Activated B cell treated with CpG ODN at 0.5 μM for 24 hours (primary cell): Measurements from ENCODE around the gene B4GALNT3. TPM values are rescaled to one million over a fixed set of nuclear protein-coding genes. Genes with fewer than 3 reads are reported as not detected.

ENCODE experiments used
- ATAC-seq: fragments of 200-7000 bp; cut with Tn5 transposase; one replicate; pipeline ENCODE4 v1.10.0; 2021; ENCODE audit warnings: low read depth, mild to moderate bottlenecking, moderate library complexity
- CTCF ChIA-PET: fragments of 350-600 bp; sonication (Branson Sonifier 250); formaldehyde crosslinking; loops from one replicate; lab custom pipeline; 2021; ENCODE audit warnings: antibody characterized with exemption; lab: Charles Lee
- POLR2A ChIA-PET: fragments of 350-600 bp; sonication (Branson Sonifier 250); formaldehyde crosslinking; loops from one replicate; lab custom pipeline; 2021; ENCODE audit warnings: antibody characterized with exemption; lab: Charles Lee
- DNase-seq: peaks from one replicate; pipeline ENCODE4 v3.0.0; 2022
- H3K27ac Mint-ChIP-seq: one replicate; pipeline ENCODE4 v1.8.0; 2020; ENCODE audit warnings: mixed read lengths
- H3K27me3 Mint-ChIP-seq: one replicate; pipeline ENCODE4 v1.8.0; 2021; ENCODE audit warnings: mixed read lengths
- H3K36me3 Mint-ChIP-seq: one replicate; pipeline ENCODE4 v1.8.0; 2021; ENCODE audit warnings: low read depth, mixed read lengths
- H3K4me1 Mint-ChIP-seq: one replicate; pipeline ENCODE4 v1.8.0; 2021; ENCODE audit warnings: mixed read lengths
- H3K4me3 Mint-ChIP-seq: one replicate; pipeline ENCODE4 v1.8.0; 2020; ENCODE audit warnings: mild to moderate bottlenecking, mixed read lengths
- H3K9me3 Mint-ChIP-seq: one replicate; pipeline ENCODE4 v1.8.0; 2020; ENCODE audit warnings: mixed read lengths
- intact Hi-C: fragments of 100-400 bp; cut with micrococcal nuclease; formaldehyde crosslinking; loops from one replicate; pipeline ENCODE4 v1.15.1; 2024
- total RNA-seq: library from RNA; stranded (reverse); gene quantifications from 2 replicates; pipeline ENCODE4 v1.2.3, GENCODE V29; 2022
- TF ChIP-seq, protein P1 (sequence below): fragments of 200-600 bp; IDR thresholded peaks from one replicate; pipeline ENCODE4 v1.8.0; 2022; ENCODE audit warnings: antibody characterized with exemption, mild to moderate bottlenecking

B4GALNT3 gene
- total RNA-seq, 1 donor from 2014 or later = not detected

DNA sequence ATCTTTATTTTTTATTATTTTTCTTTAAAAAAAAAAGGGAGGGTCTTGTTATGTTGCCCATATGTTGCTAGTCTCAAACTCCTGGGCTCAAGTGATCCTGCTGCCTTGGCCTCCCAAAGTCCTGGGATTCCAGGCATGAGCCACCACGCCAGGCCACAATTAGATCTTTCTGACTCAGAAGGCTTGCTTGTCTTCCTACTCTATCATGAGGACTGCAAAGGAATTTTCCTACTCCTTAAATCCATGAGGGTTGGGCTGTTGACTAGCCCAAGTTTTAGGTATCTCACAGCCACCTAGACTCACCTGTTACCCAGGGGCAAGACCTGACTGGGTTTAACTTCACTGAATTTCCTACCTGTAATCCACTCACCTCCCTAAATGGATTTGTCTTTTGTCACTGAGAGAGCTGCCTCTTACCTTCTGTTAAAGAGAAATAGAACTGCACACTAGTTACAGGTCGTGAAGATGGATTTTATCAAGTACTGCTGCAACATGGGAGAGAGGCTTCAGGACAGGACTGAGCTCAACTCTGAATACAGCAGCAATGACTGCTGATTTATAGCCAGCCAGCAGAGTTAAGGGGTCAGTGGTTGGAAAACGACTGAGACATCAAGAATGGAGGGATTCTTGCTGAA is 72.3 kb downstream of the B4GALNT3 start:
- H3K27ac Mint-ChIP-seq = no peak overlapping the region
- TF ChIP-seq, protein P1, sequence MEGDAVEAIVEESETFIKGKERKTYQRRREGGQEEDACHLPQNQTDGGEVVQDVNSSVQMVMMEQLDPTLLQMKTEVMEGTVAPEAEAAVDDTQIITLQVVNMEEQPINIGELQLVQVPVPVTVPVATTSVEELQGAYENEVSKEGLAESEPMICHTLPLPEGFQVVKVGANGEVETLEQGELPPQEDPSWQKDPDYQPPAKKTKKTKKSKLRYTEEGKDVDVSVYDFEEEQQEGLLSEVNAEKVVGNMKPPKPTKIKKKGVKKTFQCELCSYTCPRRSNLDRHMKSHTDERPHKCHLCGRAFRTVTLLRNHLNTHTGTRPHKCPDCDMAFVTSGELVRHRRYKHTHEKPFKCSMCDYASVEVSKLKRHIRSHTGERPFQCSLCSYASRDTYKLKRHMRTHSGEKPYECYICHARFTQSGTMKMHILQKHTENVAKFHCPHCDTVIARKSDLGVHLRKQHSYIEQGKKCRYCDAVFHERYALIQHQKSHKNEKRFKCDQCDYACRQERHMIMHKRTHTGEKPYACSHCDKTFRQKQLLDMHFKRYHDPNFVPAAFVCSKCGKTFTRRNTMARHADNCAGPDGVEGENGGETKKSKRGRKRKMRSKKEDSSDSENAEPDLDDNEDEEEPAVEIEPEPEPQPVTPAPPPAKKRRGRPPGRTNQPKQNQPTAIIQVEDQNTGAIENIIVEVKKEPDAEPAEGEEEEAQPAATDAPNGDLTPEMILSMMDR = no peak
- DNase-seq (no peak), ATAC-seq (no peak)
- H3K27me3 Mint-ChIP-seq = peaks cover 11% of the 10 kb centered on the region
- CTCF ChIA-PET = no interaction called here
- no peak overlapping the region for H3K4me3 Mint-ChIP-seq
- peaks cover 20% of the 10 kb centered on the region for H3K9me3 Mint-ChIP-seq
- POLR2A ChIA-PET = no interaction called here
- no peaks in the 10 kb centered on the region for H3K4me1 Mint-ChIP-seq
- H3K36me3 Mint-ChIP-seq = no peaks in the 10 kb centered on the region
- intact Hi-C loops = no loop called here

DNA sequence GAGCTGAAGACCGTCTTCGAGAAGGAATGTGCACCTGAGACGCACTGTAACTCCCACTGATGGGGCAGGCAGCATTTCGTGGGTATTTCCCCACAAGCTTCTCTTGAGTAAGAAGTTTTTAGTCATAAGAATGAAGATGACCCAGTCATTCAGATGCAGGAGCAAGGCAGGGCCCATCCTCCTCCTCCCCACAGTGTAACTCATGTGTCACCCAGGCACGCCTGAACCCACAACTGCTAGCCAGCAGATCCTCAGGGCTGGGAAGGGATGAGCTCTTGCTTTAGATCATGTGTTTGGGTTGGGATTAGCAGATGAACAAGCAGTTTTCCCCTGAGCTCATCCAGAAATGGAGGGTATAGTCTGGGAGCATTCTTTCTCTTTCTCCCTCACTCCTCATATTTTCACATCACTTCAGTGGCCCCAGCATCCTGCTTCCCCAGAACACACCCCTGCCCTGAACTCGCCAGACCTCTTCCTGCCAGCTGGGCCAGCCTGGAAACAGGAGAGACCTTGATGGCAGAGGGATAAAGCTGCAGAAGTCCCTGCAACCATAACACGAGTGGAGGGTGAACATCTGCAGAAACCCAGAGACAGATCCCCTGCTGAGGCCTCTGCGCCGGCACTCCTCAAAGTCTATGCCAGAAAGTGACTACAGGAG is 73.3 kb downstream of the B4GALNT3 start:
- Mint-ChIP-seq H3K4me1 (no peaks in the 10 kb centered on the region), H3K27ac (no peak overlapping the region), H3K9me3 (peaks cover 20% of the 10 kb centered on the region), H3K4me3 (no peak overlapping the region), H3K36me3 (no peaks in the 10 kb centered on the region), H3K27me3 (peaks cover 11% of the 10 kb centered on the region)
- intact Hi-C loops = no loop called here
- TF ChIP-seq, protein P1 = no peak
- ATAC-seq = no peak
- POLR2A ChIA-PET = no interaction called here
- no peak for DNase-seq
- CTCF ChIA-PET = no interaction called here

DNA sequence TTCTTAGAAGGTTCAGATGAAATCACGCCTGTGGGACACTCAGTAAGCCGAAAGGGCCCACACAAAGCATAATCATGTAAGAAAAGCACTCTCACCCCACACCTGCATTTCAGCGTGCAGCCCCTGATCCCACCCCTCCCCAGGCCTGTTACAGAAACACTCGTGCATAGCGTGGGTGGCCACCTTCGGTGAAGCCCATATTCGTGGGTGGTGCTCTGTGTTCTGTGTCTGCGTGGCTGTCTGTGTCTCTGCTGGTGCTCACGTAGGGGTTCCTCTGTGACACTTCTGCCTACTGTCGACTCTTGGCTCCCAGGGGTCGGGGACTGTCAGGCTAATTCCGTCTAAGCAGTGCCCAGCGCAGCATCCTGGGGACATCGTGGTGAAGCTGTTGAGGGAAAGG is 74.0 kb downstream of the B4GALNT3 start:
- peaks cover 20% of the 10 kb centered on the region for H3K9me3 Mint-ChIP-seq
- no peak overlapping the region for H3K4me3 Mint-ChIP-seq
- no peak for ATAC-seq
- POLR2A ChIA-PET = no interaction called here
- DNase-seq = no peak
- no peaks in the 10 kb centered on the region for H3K4me1 Mint-ChIP-seq
- TF ChIP-seq, protein P1 = no peak
- no peaks in the 10 kb centered on the region for H3K36me3 Mint-ChIP-seq
- CTCF ChIA-PET = no interaction called here
- peaks cover 11% of the 10 kb centered on the region for H3K27me3 Mint-ChIP-seq
- intact Hi-C loops = no loop called here
- no peak overlapping the region for H3K27ac Mint-ChIP-seq

DNA sequence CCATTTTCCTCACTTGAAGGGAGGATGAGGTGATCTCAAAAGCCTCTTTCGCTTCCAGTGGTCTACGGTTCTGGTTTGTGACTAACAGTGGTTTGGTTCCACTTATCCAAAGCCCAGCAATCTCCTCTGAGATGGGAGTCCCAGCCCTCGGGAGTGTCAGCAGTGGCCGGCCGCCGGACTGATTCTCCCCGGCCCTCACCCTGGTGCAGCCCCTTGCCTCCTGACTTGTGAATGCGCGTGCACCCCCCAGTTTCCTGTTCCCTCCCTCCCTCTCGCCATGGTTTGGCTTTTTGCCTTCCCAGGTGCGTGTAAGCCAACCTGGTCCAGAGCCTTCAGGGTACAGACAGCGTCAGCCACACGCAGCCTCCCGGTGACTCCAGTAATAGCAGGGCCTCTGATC is 74.5 kb downstream of the B4GALNT3 start:
- ATAC-seq = no peak

DNA sequence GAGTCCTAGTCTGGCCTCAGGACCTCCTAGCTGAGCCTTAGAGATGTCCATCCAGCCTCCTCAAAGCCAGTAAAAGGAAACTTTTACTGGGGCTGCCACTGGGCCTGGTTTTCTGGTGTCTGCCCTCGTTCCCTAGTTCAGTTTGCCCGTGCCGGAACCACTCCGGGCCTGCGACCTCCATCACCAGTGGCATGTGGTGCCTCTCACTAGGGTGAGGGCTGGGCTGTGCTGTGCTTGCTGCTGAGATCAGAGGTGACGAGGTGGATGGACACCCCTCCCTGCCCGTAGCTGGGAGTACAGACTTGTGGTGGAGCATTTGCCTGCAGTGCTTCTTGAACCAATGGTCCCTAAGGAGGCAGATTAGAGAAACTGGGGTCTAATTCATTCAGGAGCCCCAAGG is 75.7 kb downstream of the B4GALNT3 start:
- ATAC-seq (no peak), DNase-seq (no peak)
- H3K36me3 Mint-ChIP-seq = no peaks in the 10 kb centered on the region
- ChIA-PET POLR2A (interaction anchor here (0.6 kb wide), 1 partner anchor 698 kb away, joined by 4 read pairs; no protein-coding TSS in a partner anchor), CTCF (interaction anchor here (1.8 kb wide), 1 partner anchor 93 kb away, joined by 4 read pairs; no protein-coding TSS in a partner anchor)
- peaks cover 13% of the 10 kb centered on the region for H3K9me3 Mint-ChIP-seq
- no peak overlapping the region for H3K4me3 Mint-ChIP-seq
- TF ChIP-seq, protein P1 = no peak
- H3K27ac Mint-ChIP-seq = no peak overlapping the region
- peaks cover 9% of the 10 kb centered on the region for H3K27me3 Mint-ChIP-seq
- no peaks in the 10 kb centered on the region for H3K4me1 Mint-ChIP-seq
- intact Hi-C loops = no loop called here

More for the DNA sequence above, 74.5 kb downstream of the B4GALNT3 start:
- ChIA-PET CTCF (no interaction called here), POLR2A (no interaction called here)
- TF ChIP-seq, protein P1 = no peak
- intact Hi-C loops = no loop called here
- H3K36me3 Mint-ChIP-seq = no peaks in the 10 kb centered on the region
- H3K4me1 Mint-ChIP-seq = no peaks in the 10 kb centered on the region
- no peak overlapping the region for H3K4me3 Mint-ChIP-seq
- peaks cover 9% of the 10 kb centered on the region for H3K27me3 Mint-ChIP-seq
- H3K27ac Mint-ChIP-seq = no peak overlapping the region
- H3K9me3 Mint-ChIP-seq = peaks cover 18% of the 10 kb centered on the region
- DNase-seq = no peak
